Coronary artery (tissue), 2 donors: ENCODE data around the gene TPM1.

Source experiments
- DNase-seq: peaks from one replicate; pipeline ENCODE4 v3.0.0-alpha.2; 2017; ENCODE audit warnings: low spot score
- H3K27ac ChIP-seq, 2 donors: fragments of 200-600 bp; sonication (generic); one replicate each; pipeline ENCODE4 v1.5.1; 2016 to 2019
- H3K4me3 ChIP-seq: fragments of 200-600 bp; sonication (generic); 2 replicates; pipeline ENCODE4 v1.5.1; 2016; ENCODE audit warnings: mild to moderate bottlenecking, moderate library complexity
- CTCF ChIP-seq: fragments of 200-600 bp; sonication (generic); IDR thresholded peaks from one replicate; pipeline ENCODE4 v1.5.1; 2019; ENCODE audit warnings: antibody characterized with exemption

Gene TPM1

GRCh38 chr15:63016234-63016633 lies 26.3 kb upstream of the TPM1 start:
- no peak for DNase-seq
- peak overlapping the region; percentile 11 to 75 for H3K27ac ChIP-seq
- TF ChIP-seq CTCF, result no peak
- H3K4me3 ChIP-seq, result no peak overlapping the region

- no peak overlapping the region for H3K27ac ChIP-seq
- DNase-seq, result peak; percentile 46
- H3K4me3 ChIP-seq, result no peak overlapping the region
- no peak for TF ChIP-seq CTCF
These were observed 23.9 kb upstream of the TPM1 start for GRCh38 chr15:63018639-63019038.

GRCh38 chr15:63019511-63020109 lies 22.9 kb upstream of the TPM1 start:
- Histone ChIP-seq H3K4me3 (no peak overlapping the region), H3K27ac (no peak overlapping the region)
- TF ChIP-seq CTCF, result no peak
- peak; percentile 57 for DNase-seq

GRCh38 chr15:63020128-63020527 lies 22.4 kb upstream of the TPM1 start:
- Histone ChIP-seq H3K4me3 (no peak overlapping the region), H3K27ac (no peak overlapping the region)
- TF ChIP-seq CTCF, result no peak
- DNase-seq, result no peak

GRCh38 chr15:63020759-63021430 lies 21.7 kb upstream of the TPM1 start:
- no peak overlapping the region for H3K27ac ChIP-seq
- no peak for DNase-seq
- H3K4me3 ChIP-seq, result no peak overlapping the region
- TF ChIP-seq CTCF, result no peak

GRCh38 chr15:63022181-63022580 lies 20.4 kb upstream of the TPM1 start:
- no peak overlapping the region for H3K4me3 ChIP-seq
- DNase-seq, result peak; percentile 40
- peak overlapping the region in 1 of 2 donors; percentile 80 for H3K27ac ChIP-seq
- no peak for TF ChIP-seq CTCF

GRCh38 chr15:63022663-63023062 lies 19.9 kb upstream of the TPM1 start:
- H3K27ac ChIP-seq, result peak overlapping the region; percentile 5 to 80
- H3K4me3 ChIP-seq, result no peak overlapping the region
- TF ChIP-seq CTCF, result no peak
- DNase-seq, result no peak
